GM12873 (cell line): ENCODE results near the gene ZNF76.

ENCODE experiments used
- CTCF ChIP-seq: IDR thresholded peaks from 2 replicates; pipeline ENCODE4 v1.5.1; 2012; ENCODE audit warnings: low read depth, mild to moderate bottlenecking, moderate library complexity, low read length, control low read depth; ENCODE audit not compliant: insufficient read depth; ENCODE audit errors: missing control alignments

The ZNF76 gene

GRCh38 chr6:35295521-35296315, 36.2 kb downstream of the ZNF76 start:
- TF ChIP-seq CTCF = no peak

GRCh38 chr6:35296931-35297600, 37.5 kb downstream of the ZNF76 start:
- no peak for TF ChIP-seq CTCF

- peak; percentile 98 for TF ChIP-seq CTCF
These were observed 38.3 kb downstream of the ZNF76 start, which contains the start of gene DEF6 for GRCh38 chr6:35297601-35298481. TSS of gene DEF6 (plus strand) at chr6:35297818. CDS start at chr6:35297857, 39 bp downstream.

GRCh38 chr6:35298625-35299140, 39.1 kb downstream of the ZNF76 start:
- TF ChIP-seq CTCF = no peak

- no peak for TF ChIP-seq CTCF
These were observed 40.1 kb downstream of the ZNF76 start for GRCh38 chr6:35299674-35300073.

- no peak for TF ChIP-seq CTCF
These were observed 41.3 kb downstream of the ZNF76 start for GRCh38 chr6:35300848-35301247.
